NCI-H345 treated with DMSO at 0.1 percent for 48 hours (cell line): Measurements from ENCODE around the gene TOM1.

Experiments
- DNase-seq: peaks from one replicate; lab custom pipeline; 2025; ENCODE audit not compliant: unreplicated experiment; lab: John Stamatoyannopoulos, UW

Gene TOM1

DNA sequence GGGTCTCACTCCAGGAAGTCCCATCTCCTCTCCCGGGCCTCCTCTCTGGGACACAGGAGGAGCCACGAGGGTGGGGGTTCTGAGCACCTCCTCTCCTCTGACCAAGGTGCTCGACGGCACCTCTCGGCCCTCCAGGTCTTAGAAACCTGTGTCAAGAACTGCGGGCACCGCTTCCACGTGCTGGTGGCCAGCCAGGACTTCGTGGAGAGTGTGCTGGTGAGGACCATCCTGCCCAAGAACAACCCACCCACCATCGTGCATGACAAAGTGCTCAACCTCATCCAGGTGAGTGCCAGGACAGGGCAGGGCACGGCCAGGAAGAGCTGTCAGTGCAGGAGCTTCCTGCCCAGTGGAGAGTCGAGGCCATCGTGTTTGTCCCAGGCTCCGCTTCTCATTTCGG is 23.2 kb downstream of the TOM1 start:
- DNase-seq: no peak

DNA sequence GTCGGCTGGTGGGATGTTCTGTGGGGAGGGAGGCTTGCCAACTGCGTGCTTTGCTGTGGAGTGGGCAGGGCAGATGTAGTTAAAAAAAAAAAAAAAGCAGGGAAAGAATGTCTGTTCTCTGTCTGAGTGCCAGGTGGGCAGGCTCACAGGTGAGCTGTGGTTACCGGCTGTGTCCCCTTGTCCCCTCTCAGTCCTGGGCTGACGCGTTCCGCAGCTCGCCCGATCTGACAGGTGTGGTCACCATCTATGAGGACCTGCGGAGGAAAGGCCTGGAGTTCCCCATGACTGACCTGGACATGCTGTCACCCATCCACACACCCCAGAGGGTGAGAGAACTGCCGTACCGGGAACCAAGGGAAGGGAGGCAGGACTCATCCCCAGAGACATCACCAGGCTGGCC is 23.6 kb downstream of the TOM1 start:
- no peak for DNase-seq

DNA sequence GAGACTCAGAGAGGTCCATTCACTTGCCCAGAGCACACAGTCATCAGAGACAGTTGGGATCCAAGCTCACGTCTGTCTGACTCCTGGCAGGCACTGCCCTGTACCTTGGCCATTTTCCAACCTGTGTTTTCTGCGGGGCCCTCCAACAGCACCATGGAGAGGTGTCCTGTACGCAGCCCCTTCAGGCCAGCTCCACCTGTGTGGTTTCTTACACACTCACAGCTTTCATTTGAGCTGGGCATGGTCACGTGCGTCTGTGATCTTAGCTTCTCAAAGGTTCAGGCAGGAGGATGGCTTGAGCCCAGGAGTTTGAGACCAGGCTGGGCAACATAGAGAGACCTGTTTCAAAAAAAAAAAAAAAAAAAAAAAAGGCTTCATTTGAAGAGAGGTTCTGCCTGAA is 24.4 kb downstream of the TOM1 start:
- no peak for DNase-seq

DNA sequence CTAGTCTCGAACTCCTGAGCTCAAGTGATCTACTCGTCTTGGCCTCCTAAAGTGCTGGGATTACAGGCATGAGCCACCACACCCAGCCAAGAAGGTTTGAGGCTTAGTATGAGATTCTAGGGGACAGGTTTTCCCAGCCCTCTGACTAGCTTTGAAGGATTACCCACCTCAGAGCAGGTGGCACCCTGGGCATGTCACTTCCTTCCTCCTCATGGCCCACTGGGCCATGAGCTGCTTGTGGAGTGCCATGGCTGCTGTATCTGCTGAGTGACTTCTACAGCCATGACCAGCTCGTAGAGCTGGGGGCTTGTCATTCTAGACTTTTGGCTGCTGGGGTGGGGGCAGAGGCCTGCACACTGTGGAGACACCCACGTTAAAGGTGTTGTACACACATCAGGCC is 25.1 kb downstream of the TOM1 start:
- no peak for DNase-seq

DNA sequence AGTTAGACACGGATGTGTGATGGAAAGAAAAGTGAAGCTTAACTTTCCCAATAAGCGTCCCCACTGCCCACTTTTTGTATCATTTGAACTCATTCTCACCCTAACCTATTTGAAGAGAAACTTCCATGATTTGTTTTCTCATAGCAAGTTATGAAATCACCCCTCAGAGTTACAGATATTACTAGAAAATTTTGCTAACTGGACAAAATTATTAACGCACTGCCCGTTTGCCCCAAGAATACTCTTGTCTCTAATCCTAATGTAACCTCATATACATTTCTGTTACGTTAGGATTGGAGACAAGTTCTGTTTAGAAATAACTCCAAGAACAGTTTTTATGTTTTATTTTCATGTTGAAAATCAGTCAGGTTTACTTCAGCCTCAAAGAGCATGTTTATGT is 25.5 kb downstream of the TOM1 start:
- no peak for DNase-seq

DNA sequence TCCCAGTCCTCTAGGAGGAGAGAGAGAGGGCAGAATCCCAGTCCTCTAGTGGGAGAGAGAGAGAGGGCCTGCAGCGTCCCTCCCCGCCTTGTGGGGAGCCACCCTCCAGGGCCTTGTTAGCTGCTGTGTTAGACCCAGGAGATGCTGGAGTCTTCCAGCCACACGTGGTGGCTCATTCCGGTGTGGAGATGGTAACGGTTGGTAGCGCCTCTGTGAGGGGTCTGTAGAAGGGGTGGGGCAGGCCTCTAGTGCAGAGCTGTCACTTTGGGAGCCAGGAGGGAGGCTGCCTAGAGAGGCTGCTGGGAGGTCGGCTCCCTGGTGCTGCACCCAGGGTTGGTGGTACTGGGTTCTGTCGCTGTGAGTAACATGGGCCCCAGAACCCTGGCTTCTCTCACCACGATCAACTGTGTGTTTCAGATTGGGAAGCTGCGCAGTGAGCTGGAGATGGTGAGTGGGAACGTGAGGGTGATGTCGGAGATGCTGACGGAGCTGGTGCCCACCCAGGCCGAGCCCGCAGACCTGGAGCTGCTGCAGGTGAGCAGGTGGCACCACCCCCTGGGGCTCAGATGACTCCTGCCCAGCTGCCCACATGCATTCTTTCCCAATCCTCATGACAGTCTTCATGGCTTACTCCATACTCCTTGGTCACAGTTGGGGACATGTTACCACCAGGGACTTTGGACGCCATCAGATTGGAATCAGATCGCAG is 27.3 kb downstream of the TOM1 start:
- DNase-seq: no peak

DNA sequence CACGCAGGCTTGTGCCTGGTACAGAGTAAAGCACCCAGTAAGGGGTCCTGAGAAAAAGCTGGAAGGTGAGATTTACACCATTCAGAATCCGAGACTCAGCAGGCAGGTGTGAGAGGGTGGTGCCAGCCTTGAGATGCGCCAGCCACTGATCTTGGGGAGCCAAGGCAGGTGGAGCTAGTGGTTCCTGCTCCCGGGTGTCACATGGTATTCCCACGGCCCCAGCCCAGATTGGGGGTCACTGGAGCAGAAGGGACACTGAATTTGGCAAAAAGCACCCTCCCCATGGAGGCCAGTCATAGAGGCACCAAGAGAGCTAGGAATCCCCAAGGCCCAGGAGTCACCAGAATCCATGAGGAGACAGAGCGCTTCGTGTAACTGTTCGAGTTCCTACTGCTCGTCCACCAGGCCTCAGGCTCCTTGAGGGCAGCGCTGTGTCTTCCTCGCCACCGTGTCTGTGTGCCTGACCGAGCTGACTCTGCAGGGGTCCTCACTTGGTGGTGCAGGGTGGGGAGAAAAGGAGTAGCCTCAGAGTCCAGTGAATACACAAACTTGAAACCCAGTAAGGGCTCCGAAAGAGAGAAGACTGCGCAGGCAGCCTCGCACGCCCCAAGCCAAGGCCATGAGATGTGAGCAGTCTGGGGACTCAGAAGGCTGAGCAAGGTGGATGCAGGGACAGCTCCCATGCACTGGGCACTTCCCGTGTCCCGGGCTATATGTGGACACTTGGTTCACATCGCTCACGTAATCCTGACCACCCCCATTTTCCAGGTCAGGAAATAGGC is 28.2 kb downstream of the TOM1 start:
- no peak for DNase-seq

DNA sequence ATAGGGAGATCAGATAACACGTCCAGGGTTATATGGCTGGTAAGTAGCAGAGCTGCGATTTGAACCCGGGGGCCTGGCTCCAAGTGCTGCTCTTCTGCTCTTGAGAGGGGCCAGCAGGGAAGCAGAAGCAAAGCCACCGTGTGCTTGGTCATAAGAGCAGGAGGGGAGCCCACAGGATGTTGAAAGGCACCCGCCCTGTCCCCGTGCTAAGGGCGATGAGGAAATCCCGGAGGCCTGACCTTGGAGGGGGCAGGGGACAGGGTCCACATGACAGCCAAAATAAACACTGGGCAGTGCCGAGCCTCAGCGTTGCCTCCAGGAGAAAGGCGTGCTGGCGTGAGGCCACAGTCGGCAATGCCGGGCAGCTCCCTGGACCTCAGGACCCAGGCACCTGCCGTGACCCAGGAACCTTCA is 28.8 kb downstream of the TOM1 start:
- no peak for DNase-seq

DNA sequence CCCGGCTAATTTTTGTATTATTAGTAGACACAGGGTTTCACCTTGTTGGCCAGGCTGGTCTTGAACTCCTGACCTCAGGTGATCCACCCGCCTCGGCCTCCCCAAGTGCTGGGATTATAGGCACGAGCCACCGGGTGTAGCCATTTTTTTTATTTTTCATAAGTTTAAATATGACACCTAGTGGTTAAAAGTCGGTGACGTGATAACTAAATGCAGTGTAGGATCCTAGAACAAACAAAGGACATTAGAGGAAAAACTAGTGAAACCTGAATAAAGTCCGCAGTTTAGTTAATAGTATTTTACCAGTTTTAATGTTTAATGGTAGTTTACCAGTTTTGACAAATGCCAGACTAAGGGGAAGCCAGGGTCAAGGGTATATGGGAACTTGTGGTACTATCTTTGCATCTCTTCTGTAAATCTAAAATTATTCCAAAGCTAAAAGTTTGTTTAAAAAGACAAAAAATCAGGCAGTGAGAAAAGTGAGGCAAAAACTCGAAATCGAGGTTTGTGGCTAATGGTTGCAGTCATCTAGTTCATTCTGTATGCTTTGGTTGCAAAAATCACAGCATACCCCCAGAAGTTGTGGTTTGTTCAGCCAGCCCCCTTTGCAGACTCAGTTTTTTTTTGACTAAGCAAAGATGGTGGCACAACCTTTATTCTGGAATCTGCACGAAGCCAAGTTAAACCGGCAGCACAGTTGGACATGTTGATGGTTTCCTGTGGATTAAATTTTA is 29.6 kb downstream of the TOM1 start:
- DNase-seq: no peak

DNA sequence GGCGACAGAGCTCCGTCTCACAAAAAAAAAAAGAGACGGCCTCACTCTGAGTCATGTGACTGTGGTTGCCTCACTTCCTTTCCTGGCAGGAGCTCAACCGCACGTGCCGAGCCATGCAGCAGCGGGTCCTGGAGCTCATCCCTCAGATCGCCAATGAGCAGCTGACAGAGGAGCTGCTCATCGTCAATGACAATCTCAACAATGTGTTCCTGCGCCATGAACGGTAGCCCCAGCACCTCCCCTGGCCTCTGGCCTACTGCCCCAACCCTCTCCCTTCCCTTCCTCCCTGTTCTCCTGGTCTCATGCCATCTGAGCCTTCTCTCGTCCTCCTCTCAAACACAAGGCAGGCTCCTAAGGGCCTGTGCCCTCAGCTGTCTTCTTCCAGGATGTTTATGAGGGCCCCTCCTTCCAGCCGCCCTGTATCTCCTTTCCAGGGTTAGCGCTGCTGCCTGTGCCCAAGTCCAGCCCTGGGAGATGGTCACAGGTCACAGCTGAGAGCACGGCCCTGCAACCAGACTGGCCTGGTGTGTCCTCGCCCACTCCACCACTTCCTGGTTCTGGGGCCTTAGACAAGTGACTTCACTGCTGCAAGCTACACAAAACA is 30.7 kb downstream of the TOM1 start:
- DNase-seq: no peak

DNA sequence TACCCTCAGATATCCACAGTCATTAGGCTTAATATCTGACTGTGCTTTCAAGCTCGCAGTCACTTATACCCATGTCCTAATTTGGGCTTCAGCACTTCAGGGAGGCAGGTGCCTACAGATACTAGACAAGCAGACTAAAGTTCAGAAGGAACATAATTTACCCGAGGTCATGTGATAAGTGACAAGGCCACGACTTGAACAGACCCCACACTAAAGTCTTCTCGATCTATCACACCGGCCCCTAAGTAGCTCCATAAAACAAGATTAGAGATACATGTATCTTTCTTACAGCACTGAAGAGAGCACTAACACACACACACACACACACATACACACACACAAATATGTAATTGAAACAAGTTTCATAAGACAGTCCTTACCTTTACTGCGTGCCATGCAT is 32.6 kb downstream of the TOM1 start:
- DNase-seq: no peak

DNA sequence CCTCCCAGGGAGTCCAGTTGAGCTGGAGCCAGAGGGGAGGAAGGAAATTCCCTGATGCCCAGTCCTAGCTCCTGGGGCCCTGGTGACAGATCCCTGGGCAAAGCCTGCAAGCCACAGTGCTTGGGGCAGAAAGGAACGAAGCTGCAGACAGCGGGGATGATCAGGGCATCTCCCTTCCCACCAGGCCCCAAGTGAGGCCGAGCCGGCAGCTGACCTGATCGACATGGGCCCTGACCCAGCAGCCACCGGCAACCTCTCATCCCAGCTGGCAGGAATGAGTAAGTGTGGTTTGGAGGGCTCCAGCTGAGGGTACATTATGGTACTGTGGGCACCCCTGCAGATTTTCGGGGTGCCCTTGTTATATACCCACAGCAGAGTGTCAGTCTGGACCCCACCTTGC is 33.5 kb downstream of the TOM1 start:
- no peak for DNase-seq

DNA sequence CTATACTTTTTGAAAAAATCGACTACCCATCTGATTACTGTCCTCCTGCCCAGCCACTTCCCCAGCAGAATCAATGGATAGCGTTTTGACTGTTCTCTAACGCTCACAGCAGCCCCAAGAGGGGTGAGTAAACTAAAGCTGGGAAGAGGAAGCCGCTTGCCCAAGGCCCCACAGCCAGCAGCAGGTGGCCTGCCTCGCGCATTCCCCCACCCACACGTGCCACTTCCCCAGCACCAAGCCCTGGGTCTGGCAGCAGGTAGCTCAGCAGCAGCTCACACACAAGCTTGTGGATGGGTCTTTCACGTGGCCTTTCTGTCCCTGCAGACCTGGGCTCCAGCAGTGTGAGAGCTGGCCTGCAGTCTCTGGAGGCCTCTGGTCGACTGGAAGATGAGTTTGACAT is 34.3 kb downstream of the TOM1 start:
- DNase-seq: no peak

DNA sequence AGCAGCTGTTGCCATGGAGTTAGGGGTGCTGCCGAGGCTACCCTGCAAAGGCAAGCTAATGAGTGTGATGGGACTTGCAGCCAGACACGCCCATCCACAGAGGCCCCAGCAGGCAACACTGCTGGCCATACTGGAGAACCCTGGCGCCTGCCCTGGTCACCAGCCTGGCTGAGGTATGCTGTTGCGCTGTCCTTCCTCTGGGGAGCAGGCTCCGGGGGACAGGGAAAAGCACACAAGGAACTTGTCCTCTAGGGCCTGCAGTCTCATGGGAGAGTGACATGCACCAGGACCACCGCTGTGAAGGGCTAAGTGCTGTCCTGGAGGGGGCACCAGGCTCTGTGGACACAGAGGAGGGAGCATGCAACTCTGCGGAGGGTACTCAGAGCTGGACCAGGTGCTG is 35.8 kb downstream of the TOM1 start:
- DNase-seq: no peak

DNA sequence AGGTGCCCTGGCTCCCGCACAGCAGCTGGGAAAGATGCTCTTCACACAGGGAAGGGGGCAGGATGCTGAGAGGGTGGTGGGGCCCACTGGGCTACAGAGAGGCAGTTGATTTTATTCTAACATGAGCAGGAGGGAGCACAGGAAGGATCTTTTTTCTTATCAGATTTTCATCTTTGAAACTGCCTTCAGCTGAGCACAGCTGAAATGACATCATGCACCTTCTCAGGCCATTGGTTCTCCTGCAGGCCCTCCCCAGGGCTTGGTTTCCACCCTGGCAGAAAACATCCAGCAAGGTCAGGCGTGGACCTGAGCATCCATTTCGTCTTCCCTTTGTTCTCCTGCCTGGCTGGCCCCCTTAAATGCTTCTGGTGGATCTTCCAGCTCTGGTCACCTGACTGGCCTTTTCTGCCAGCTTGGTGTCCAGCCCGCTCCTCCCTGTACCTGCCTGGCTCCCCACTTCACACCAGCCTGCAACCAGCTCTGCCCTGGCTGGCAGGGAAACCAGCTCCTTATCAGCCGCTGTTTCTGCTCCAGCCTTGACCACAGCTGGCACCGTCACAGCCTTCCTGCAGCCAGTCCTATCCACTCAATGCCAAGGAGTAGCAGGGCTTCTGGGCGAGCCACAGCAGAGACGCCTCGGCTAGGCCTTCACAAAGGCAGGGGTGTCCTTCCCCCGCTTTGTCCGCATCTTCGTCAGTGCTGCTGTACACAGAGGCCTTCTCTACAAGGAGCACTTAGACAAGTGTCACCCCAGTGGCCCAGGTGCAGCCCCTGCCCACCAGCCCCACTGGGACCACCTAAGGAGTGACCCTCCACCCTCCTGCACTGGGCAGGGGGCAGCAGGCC is 36.5 kb downstream of the TOM1 start:
- DNase-seq: no peak

DNA sequence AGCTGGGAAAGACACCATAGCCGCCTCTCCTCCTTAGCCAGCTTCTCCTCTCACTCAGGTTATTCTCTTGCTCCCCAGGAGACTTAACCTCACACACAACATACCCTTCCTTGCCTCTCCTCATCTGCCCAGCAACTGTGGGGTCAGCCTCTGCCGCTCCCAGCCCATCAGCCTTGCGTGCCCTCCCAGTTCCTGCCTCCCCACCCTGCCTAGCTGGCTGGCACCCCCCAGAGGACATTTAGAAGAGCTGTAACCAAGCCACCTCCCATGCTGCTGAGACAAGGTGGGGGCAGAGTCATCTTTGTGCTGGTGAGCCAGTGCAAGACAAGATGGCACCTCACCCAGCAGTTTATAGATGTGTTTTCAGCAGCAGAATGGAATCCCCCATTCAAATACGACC is 38.2 kb downstream of the TOM1 start:
- no peak for DNase-seq

DNA sequence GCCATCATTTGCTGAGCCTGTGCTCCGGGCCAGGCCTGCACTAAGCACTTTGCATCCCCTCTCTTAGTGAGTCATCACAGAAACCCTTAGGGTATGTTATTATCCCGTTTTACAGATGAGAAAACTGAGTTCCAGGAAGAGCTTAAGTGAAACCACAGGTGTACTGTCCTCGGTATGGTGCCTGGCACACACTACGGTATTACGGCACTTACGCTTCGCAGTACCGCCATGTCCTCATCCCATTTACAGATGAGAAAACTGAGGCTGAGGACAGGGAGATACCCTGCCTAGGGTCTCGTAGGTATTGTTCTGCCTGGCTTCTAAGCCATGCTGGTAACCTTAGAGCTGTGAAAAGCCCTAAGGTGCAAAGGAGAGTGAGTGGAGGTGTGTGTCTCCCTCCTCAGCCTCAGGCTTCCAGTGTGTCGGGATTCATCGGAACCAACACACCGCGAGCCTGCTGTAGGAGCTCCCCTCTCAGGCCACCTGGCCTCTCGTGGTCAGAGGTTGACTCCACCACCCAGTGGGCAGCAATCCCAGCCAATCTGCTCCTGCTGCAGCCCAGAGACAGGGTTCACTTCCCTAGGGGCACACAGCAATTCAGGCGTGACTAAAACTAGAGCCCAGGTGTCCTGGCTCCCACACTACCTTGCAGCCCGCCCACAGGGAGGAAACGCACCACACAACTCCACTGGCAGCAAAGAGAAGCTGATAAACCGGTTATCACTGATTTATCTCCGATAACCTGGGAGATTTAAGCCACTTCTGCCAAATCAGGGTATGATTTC is 41.6 kb downstream of the TOM1 start:
- no peak for DNase-seq

DNA sequence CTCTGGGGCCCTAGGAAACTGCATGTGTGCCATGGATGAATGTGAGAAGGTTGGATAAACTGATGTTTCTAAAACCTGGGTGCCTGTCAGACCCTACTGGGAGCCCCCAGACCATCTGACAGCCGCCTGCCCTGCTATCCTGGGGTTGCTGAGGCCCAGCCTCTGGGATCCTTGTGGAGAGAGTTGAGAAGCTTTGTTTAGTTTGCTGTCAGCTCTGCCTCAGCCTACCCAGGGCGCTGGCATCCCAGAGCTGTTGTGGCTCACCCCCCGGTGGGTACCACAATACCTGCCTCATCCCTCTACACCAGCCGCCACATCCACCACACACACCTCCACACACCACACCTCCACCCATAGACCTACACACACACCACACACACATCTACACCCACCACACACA is 42.7 kb downstream of the TOM1 start:
- no peak for DNase-seq

DNA sequence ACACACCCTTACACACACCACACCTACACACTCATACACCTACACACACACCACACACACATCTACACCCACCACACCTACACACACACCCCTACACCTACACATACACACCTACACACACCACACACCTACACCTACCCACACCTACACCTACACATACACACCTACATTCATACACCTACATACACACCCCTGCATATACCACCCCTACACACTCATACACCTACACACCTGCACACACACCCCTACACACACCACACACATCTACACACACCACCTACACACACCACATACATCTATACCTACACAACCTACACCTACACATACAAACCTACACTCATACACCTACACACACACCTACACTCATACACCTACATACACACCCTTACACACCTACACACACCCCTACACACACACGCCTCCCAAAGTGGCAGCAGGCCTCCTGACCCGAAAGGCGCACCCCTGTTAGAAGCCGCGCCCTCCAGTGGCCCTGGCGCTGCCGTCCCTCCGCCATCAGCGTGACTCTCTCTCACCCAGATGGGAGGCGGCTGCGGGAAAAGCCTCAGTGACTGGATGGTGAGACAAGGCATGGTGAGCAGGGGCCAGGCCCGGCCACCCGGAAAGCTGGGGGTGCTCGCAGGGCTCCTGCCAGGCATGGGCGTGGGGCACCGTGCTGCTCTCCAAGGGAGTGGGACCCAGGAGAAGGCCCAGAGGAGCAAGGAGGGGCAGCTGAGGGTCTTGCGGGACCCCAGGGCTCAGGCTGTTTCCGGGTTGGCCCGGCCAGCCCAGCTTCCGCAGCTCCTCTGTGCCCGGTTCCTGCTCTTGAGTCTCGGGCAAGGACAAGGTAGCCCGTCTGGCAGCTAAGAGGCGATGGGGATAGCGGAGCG is 44.2 kb downstream of the TOM1 start:
- DNase-seq: no peak
